ENCODE data around the gene DZIP1L.

The DZIP1L gene

GRCh38 chr3:138068579-138069174 lies 46.7 kb downstream of the DZIP1L start:
- Histone ChIP-seq H3K4me1 (ENCODE audit: control insufficient read depth, insufficient read depth, low read length, unreplicated experiment) (peaks cover 10% of the 10 kb centered on the region), H3K79me2 (ENCODE audit: control insufficient read depth, insufficient read depth, low read length, unreplicated experiment) (no peaks in the 10 kb centered on the region), H3K4me3 (ENCODE audit: low read depth, low read length) (no peak overlapping the region), H2AFZ (ENCODE audit: low read length, unreplicated experiment) (no peak overlapping the region), H3K27ac (ENCODE audit: low read depth, low read length) (no peak overlapping the region), H3K36me3 (ENCODE audit: insufficient read depth, low read length) (peaks cover 8% of the 10 kb centered on the region; the same call in 1 of the 2 replicates), H3K27me3 (ENCODE audit: insufficient read depth, low read length) (no peaks in the 10 kb centered on the region)

GRCh38 chr3:138068046-138068445 lies 47.4 kb downstream of the DZIP1L start:
- Histone ChIP-seq H3K27ac (ENCODE audit: low read depth, low read length) (no peak overlapping the region), H2AFZ (ENCODE audit: low read length, unreplicated experiment) (no peak overlapping the region), H3K36me3 (ENCODE audit: insufficient read depth, low read length) (peaks cover 8% of the 10 kb centered on the region; the same call in 1 of the 2 replicates), H3K79me2 (ENCODE audit: control insufficient read depth, insufficient read depth, low read length, unreplicated experiment) (no peaks in the 10 kb centered on the region), H3K27me3 (ENCODE audit: insufficient read depth, low read length) (no peaks in the 10 kb centered on the region), H3K4me1 (ENCODE audit: control insufficient read depth, insufficient read depth, low read length, unreplicated experiment) (peaks cover 10% of the 10 kb centered on the region), H3K4me3 (ENCODE audit: low read depth, low read length) (no peak overlapping the region)

GRCh38 chr3:138066972-138067371 lies 48.4 kb downstream of the DZIP1L start:
- Histone ChIP-seq H3K27me3 (ENCODE audit: insufficient read depth, low read length) (no peaks in the 10 kb centered on the region), H3K79me2 (ENCODE audit: control insufficient read depth, insufficient read depth, low read length, unreplicated experiment) (no peaks in the 10 kb centered on the region), H3K4me3 (ENCODE audit: low read depth, low read length) (no peak overlapping the region), H2AFZ (ENCODE audit: low read length, unreplicated experiment) (no peak overlapping the region), H3K4me1 (ENCODE audit: control insufficient read depth, insufficient read depth, low read length, unreplicated experiment) (peaks cover 14% of the 10 kb centered on the region), H3K36me3 (ENCODE audit: insufficient read depth, low read length) (peaks cover 8% of the 10 kb centered on the region; the same call in 1 of the 2 replicates), H3K27ac (ENCODE audit: low read depth, low read length) (no peak overlapping the region)

GRCh38 chr3:138066383-138066782 lies 49.0 kb downstream of the DZIP1L start:
- H3K79me2 ChIP-seq (ENCODE audit: control insufficient read depth, insufficient read depth, low read length, unreplicated experiment): no peaks in the 10 kb centered on the region
- H3K27ac ChIP-seq (ENCODE audit: low read depth, low read length): no peak overlapping the region
- H3K36me3 ChIP-seq (ENCODE audit: insufficient read depth, low read length): peaks cover 12% of the 10 kb centered on the region; the same call in 1 of the 2 replicates
- H3K4me1 ChIP-seq (ENCODE audit: control insufficient read depth, insufficient read depth, low read length, unreplicated experiment): peaks cover 14% of the 10 kb centered on the region
- H2AFZ ChIP-seq (ENCODE audit: low read length, unreplicated experiment): no peak overlapping the region
- H3K27me3 ChIP-seq (ENCODE audit: insufficient read depth, low read length): no peaks in the 10 kb centered on the region
- no peak overlapping the region for H3K4me3 ChIP-seq (ENCODE audit: low read depth, low read length)

- Histone ChIP-seq H2AFZ (ENCODE audit: low read length, unreplicated experiment) (no peak overlapping the region), H3K4me3 (ENCODE audit: low read depth, low read length) (no peak overlapping the region), H3K36me3 (ENCODE audit: insufficient read depth, low read length) (peaks cover 14% of the 10 kb centered on the region; the same call in 1 of the 2 replicates), H3K4me1 (ENCODE audit: control insufficient read depth, insufficient read depth, low read length, unreplicated experiment) (peaks cover 16% of the 10 kb centered on the region), H3K27ac (ENCODE audit: low read depth, low read length) (no peak overlapping the region), H3K27me3 (ENCODE audit: insufficient read depth, low read length) (no peaks in the 10 kb centered on the region), H3K79me2 (ENCODE audit: control insufficient read depth, insufficient read depth, low read length, unreplicated experiment) (no peaks in the 10 kb centered on the region)
These were observed 49.5 kb downstream of the DZIP1L start for GRCh38 chr3:138065949-138066348.

GRCh38 chr3:138063416-138063815 lies 52.0 kb downstream of the DZIP1L start:
- H3K27me3 ChIP-seq (ENCODE audit: insufficient read depth, low read length): no peaks in the 10 kb centered on the region
- peaks cover 19% of the 10 kb centered on the region for H3K36me3 ChIP-seq (ENCODE audit: insufficient read depth, low read length)
- no peak overlapping the region for H3K27ac ChIP-seq (ENCODE audit: low read depth, low read length)
- H3K4me3 ChIP-seq (ENCODE audit: low read depth, low read length): no peak overlapping the region
- peaks cover 21% of the 10 kb centered on the region for H3K4me1 ChIP-seq (ENCODE audit: control insufficient read depth, insufficient read depth, low read length, unreplicated experiment)
- H3K79me2 ChIP-seq (ENCODE audit: control insufficient read depth, insufficient read depth, low read length, unreplicated experiment): no peaks in the 10 kb centered on the region
- H2AFZ ChIP-seq (ENCODE audit: low read length, unreplicated experiment): no peak overlapping the region

- Histone ChIP-seq H3K79me2 (ENCODE audit: control insufficient read depth, insufficient read depth, low read length, unreplicated experiment) (no peaks in the 10 kb centered on the region), H3K4me1 (ENCODE audit: control insufficient read depth, insufficient read depth, low read length, unreplicated experiment) (peaks cover 21% of the 10 kb centered on the region), H3K27ac (ENCODE audit: low read depth, low read length) (no peak overlapping the region), H3K27me3 (ENCODE audit: insufficient read depth, low read length) (no peaks in the 10 kb centered on the region), H3K36me3 (ENCODE audit: insufficient read depth, low read length) (peaks cover 19% of the 10 kb centered on the region), H3K4me3 (ENCODE audit: low read depth, low read length) (no peak overlapping the region), H2AFZ (ENCODE audit: low read length, unreplicated experiment) (no peak overlapping the region)
These were observed 52.8 kb downstream of the DZIP1L start for GRCh38 chr3:138062626-138063025.

GRCh38 chr3:138062037-138062436 lies 53.4 kb downstream of the DZIP1L start:
- Histone ChIP-seq H2AFZ (ENCODE audit: low read length, unreplicated experiment) (no peak overlapping the region), H3K79me2 (ENCODE audit: control insufficient read depth, insufficient read depth, low read length, unreplicated experiment) (no peaks in the 10 kb centered on the region), H3K36me3 (ENCODE audit: insufficient read depth, low read length) (peaks cover 19% of the 10 kb centered on the region), H3K27ac (ENCODE audit: low read depth, low read length) (no peak overlapping the region), H3K4me3 (ENCODE audit: low read depth, low read length) (no peak overlapping the region), H3K4me1 (ENCODE audit: control insufficient read depth, insufficient read depth, low read length, unreplicated experiment) (peaks cover 21% of the 10 kb centered on the region), H3K27me3 (ENCODE audit: insufficient read depth, low read length) (no peaks in the 10 kb centered on the region)

GRCh38 chr3:138060792-138061191 lies 54.6 kb downstream of the DZIP1L start:
- Histone ChIP-seq H3K79me2 (ENCODE audit: control insufficient read depth, insufficient read depth, low read length, unreplicated experiment) (no peaks in the 10 kb centered on the region), H3K36me3 (ENCODE audit: insufficient read depth, low read length) (peaks cover 14% of the 10 kb centered on the region), H3K27ac (ENCODE audit: low read depth, low read length) (no peak overlapping the region), H3K27me3 (ENCODE audit: insufficient read depth, low read length) (no peaks in the 10 kb centered on the region), H3K4me1 (ENCODE audit: control insufficient read depth, insufficient read depth, low read length, unreplicated experiment) (peaks cover 21% of the 10 kb centered on the region), H2AFZ (ENCODE audit: low read length, unreplicated experiment) (no peak overlapping the region), H3K4me3 (ENCODE audit: low read depth, low read length) (no peak overlapping the region)

GRCh38 chr3:138059261-138059660 lies 56.1 kb downstream of the DZIP1L start:
- Histone ChIP-seq H3K4me3 (ENCODE audit: low read depth, low read length) (no peak overlapping the region), H3K36me3 (ENCODE audit: insufficient read depth, low read length) (peaks cover 10% of the 10 kb centered on the region)

GRCh38 chr3:138057384-138057783 lies 58.0 kb downstream of the DZIP1L start:
- no peaks in the 10 kb centered on the region for H3K27me3 ChIP-seq (ENCODE audit: insufficient read depth, low read length)
- H2AFZ ChIP-seq (ENCODE audit: low read length, unreplicated experiment): no peak overlapping the region
- H3K36me3 ChIP-seq (ENCODE audit: insufficient read depth, low read length): peaks cover 14% of the 10 kb centered on the region
- peaks cover 11% of the 10 kb centered on the region for H3K4me1 ChIP-seq (ENCODE audit: control insufficient read depth, insufficient read depth, low read length, unreplicated experiment)
- H3K27ac ChIP-seq (ENCODE audit: low read depth, low read length): no peak overlapping the region
- no peaks in the 10 kb centered on the region for H3K79me2 ChIP-seq (ENCODE audit: control insufficient read depth, insufficient read depth, low read length, unreplicated experiment)
- no peak overlapping the region for H3K4me3 ChIP-seq (ENCODE audit: low read depth, low read length)

More at GRCh38 chr3:138059261-138059660, 56.1 kb downstream of the DZIP1L start:
- H3K79me2 ChIP-seq (ENCODE audit: control insufficient read depth, insufficient read depth, low read length, unreplicated experiment): no peaks in the 10 kb centered on the region
- H3K27me3 ChIP-seq (ENCODE audit: insufficient read depth, low read length): no peaks in the 10 kb centered on the region
- no peak overlapping the region for H3K27ac ChIP-seq (ENCODE audit: low read depth, low read length)
- no peak overlapping the region for H2AFZ ChIP-seq (ENCODE audit: low read length, unreplicated experiment)
- H3K4me1 ChIP-seq (ENCODE audit: control insufficient read depth, insufficient read depth, low read length, unreplicated experiment): peaks cover 21% of the 10 kb centered on the region

Data from ACC112 (cell line).